GM21619 (cell line): ENCODE measurements around the gene PCSK9.

Experiments
- ATAC-seq: cut with Tn5 transposase; IDR thresholded peaks from one replicate; pipeline ENCODE4 v1.9.1; 2021; ENCODE audit not compliant: unreplicated experiment

PCSK9 gene

DNA sequence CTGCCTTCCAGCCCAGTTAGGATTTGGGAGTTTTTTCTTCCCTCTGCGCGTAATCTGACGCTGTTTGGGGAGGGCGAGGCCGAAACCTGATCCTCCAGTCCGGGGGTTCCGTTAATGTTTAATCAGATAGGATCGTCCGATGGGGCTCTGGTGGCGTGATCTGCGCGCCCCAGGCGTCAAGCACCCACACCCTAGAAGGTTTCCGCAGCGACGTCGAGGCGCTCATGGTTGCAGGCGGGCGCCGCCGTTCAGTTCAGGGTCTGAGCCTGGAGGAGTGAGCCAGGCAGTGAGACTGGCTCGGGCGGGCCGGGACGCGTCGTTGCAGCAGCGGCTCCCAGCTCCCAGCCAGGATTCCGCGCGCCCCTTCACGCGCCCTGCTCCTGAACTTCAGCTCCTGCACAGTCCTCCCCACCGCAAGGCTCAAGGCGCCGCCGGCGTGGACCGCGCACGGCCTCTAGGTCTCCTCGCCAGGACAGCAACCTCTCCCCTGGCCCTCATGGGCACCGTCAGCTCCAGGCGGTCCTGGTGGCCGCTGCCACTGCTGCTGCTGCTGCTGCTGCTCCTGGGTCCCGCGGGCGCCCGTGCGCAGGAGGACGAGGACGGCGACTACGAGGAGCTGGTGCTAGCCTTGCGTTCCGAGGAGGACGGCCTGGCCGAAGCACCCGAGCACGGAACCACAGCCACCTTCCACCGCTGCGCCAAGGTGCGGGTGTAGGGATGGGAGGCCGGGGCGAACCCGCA is at the start of gene PCSK9:
Gene PCSK9, plus strand, starts transcription at position 207 of the 741 bp plus-strand sequence. Its CDS starts 290 bp downstream, at position 497.
- ATAC-seq: no peak

DNA sequence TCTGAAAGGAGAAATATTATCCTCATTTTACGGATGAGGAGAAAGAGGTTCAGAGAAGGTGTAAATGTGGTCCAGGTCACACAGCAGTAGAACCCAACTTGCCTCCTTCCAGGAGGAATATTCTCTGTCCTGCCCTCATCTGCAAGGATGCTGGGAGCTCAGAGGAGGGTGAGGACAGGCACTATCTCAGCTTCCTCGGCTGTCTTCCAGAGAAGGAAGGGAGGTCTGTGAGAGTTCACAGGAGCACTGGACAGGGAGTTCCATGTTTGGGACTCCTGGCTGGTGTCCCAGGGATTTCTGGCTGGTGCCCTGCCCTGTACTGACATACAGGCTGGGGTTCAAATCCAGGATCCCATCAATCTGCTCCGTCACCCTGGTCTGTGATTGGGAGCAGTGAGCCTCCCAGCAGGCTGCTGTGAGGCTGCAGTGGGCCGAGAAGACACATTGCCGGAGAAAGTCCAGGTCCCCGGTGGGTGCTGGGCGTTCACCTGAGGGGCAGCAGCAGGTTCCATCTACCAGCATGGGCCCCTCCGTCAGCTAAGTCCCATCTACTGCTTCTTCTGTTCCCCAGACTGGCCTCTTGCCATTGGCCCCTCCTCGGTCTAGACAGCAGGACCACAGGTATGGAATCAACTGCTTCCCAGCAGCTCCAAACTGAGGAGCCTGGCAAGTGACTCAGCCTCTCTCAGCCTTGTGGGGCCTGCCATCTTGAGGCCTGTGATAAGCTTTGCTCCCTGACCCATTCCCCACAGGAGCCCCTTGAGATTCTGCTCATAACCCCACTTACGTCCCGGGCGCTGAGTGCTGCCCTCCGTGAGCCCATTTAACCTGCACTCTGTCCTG is 49.2 kb upstream of the PCSK9 start:
- ATAC-seq: no peak

DNA sequence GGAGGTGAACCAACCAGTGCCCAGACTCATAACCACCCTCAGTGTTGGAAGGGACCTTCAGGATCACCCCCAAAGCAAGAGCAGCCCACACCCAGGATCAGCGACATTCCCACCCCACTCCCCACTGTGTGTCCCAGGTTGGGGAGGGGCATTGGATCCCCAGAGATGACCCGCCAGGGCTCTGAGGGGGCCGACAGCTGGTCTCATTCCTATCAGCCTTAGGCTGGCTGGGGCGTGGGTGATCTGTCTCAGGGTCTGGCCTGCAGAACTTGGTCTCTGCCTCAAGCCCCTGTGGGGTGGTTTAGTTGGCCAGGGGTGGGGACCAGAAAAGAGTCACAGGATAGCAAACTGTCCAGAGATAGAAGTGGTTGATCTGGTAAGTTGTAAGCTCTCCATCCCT is 48.4 kb upstream of the PCSK9 start:
- no peak for ATAC-seq

DNA sequence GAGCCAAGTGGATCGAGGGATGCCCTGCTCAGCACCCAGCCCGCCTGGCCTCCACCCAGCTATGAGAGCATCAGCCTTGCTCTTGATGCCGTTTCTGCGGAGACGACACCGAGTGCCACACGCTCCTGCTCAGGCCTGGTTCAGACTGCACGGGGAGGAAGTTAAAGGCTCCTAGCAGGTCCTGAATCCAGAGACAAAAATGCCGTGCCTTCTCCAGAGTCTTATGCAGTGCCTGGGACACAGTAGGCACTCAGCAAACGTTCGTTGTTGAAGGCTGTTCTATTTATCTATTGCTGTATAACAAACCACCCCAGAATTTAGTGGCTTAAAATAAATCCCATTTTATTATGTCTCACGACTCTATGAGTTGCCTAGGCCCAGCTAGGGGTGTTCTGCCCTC is 47.4 kb upstream of the PCSK9 start:
- ATAC-seq: no peak

DNA sequence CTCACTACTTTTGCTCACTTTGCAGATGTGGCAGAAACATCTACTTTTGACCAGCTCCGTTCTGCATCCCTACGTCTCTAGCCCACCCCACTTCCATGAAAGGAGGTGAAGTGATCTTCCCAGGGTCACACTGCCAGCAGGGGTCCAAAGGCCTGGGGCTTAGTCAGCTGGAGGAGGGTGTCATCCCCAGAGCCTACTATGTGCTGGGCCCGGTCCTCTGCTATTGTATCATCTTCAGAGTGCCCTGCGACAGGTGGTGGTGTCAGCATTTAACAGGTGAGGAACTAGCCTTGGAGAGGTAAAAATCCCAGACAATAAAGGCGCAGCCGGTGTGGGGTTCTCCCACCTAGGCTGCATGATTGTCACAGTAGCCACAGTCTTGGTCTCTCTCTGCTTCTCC is 46.2 kb upstream of the PCSK9 start:
- ATAC-seq: no peak

DNA sequence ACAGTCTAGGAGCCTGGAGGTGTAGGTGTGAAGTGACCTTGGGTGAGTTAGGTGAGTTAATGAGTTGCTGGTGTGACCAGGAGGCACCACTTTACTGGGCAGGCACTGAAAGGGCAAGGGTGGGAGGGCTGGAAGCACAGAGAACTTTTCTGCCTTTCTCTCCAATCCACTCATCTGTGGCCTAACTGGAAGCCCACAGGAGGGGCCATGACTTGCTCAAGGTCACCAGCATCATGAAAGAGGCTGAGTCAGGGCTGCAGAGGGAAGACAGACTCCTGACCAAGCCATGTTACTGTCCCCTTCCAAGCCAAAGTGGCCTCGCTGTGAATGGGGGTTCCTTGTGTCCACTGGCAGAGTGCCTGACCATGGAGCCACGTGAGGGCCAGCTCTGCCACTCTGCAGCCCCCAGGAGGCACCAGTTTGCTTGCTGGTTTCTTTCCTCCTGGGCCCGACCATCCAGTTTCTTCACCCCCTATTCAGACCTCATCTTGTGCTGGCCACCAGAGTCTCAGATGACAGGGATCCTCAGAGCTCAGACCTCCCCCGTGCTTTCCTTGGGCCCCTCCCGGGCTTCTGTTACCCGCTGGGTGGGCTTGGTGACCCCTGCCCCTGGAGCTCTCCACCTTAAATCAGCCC is 44.9 kb upstream of the PCSK9 start:
- ATAC-seq: no peak

DNA sequence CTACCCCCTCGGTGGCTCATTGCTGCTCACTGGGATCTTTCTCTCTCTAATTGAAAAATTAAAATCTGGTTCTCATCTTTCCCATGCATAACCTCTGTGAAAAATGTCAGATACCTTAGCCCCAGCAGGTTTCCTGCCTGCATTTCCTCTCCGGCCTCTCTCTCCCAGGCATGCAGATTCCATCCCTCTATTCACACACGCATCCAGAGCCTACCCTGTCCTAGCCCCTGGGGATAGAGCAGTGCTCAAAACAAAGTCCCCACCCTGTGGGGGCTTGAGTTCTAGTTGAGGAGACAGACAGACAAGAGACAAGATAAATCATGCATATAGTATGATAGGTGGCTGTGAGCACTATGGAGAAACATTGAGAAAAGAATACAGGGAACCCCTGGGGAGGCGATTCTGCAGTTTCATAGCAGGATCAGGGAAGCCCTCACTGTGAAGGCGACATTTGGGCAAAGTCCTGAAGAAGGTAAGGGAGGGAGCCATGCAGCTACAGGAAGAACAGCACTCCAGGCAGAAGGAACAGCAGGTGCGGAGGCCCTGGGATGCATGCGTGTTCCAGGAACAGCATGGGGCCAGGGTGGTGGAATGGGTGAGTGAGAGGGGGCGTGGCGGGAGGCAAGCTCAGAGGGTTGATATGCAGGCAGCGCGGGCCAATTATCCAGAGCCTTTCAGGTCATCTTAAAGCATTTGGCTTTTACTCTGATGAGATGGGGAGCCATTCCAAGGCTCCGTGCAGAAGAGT is 44.2 kb upstream of the PCSK9 start:
- no peak for ATAC-seq

DNA sequence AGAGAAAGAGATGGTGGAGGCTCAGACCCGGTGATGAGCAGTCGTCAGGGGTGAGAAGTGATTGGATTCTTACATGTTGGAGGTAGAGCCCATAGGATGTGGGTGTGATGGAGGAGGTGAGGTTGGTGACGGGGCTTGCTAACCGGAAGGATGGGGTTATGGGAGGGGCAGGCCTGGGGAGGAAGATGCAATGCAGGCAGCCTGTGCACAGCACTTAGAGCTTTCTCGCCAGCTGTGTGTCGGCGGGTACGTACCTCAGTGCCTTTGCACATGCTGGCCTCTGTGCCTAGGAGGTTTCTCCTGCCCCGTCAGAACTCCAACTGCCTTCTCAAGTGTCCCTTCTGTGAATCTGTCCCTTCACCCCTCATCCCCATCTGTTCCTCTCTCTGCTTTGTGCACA is 43.5 kb upstream of the PCSK9 start:
- ATAC-seq: no peak

DNA sequence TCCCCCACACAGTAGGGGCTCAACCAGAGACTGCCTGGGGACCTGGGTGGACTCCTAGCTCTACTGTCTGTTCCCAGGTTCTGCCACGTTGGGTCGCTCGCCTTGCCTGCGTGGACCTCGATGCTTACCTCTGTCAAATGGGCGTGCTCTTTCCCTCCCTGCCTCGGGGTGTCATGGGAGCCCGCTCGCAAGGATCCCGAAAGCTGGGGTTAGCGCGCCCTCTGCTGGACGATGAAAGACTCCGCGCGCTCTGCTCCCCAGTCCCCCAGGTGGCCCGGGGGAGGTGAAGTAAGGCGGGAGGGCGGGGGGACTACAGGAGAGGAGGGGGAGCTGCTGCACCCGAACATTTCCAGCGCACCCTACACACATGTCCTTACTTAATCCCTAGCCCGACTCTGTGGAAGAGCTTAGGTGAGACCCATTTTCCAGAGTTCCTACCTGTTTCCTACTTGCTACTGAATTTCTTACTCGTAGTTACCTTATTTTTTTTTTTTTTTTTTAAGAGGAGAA is 42.9 kb upstream of the PCSK9 start:
- ATAC-seq: no peak

DNA sequence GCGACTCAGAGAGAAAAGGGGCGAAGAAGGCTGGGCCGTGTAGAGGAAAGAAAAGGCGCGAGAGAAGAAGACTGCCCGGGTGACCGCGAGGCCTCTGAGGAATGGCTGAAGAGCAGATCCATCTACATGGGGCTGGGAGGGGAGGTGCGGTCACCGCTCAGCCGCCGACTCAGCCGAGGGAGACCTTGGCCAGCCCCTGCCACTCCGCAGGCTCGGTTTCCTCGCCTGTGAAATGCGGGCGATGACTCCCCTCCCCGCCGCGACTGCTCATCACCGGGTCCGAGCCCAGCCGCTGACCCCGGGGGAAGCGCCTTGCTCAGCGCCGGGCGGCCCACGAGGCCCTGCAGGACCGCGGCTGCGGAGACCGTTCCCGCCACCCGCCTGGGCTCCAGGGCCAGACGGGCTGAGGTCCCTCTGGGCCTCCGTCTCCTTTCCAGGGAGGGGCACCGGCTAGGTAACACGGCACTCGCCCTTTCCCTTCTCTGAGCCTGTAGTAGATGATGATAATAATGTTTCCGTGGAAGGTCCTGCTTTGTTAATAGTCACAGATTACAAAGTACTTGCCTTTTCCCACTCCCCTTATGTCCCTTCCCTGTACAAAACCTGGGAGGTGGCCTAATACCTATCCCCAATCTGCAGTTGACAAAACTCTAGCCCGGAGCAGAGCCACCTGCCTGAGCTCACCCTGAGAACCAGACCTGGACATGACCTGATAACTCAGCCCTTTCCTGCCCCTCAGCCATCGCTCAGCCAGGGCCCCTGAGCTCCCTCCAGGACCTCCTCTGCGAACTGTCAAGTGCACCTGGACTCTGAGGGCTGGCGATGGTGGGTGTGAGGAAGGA is 42.3 kb upstream of the PCSK9 start:
- no peak for ATAC-seq

DNA sequence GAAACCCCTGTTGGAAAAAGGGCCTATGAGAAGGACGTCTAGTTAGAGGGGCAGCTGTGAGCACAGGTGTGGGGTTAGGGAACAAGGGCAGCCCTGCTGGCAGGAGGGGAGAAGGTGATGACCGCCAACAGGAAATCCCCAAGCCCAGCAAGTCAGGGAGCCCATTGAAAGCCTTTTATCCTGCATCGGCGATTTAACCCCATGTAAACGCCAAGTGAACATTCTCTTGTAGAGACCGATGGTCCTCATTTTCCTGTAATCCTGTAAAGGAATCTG is 41.7 kb upstream of the PCSK9 start:
- no peak for ATAC-seq

DNA sequence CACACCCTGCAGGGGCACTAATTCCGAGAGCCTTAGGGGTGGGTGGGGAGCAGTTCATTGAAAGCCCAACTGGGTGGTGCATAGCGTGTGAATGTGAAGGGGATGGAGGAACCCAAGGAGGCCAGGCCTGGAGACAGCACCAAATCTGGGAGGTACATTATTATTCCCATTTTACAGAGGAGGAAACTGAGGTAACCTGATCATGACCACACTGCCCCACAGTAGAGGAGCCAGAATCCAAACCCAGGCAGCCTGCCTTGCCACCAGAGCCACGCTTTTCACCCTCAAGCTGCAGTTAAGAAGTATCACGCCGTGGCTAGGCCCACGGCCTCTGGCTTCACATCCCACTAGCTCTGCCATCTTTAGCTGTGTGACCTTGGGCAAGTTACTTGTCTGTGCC is 41.2 kb upstream of the PCSK9 start:
- no peak for ATAC-seq

DNA sequence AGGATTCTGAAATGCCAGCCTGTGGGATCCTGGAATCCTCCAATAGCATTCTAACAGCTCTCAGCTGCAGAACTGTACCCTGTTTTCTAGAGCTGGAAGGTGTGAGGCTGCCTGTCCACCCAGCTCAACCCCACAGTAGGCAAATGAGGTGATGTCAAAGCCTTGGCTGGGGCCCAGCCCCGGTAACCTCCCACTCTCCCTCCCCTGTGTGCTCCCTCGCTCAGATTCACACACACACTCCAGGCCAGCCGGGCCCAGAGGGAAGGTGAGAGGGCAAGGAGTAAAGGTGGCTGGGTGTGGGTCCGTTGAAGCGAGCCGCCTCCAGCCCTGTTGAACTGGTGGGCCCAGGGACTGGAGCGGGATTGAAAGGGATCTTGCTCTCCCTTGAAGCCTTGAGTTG is 40.7 kb upstream of the PCSK9 start, which contains the start of gene BSND:
Gene BSND, plus strand, starts transcription at position 257 of the 400 bp plus-strand sequence. CDS start 254 bp downstream, outside the sequence.
- ATAC-seq: no peak

DNA sequence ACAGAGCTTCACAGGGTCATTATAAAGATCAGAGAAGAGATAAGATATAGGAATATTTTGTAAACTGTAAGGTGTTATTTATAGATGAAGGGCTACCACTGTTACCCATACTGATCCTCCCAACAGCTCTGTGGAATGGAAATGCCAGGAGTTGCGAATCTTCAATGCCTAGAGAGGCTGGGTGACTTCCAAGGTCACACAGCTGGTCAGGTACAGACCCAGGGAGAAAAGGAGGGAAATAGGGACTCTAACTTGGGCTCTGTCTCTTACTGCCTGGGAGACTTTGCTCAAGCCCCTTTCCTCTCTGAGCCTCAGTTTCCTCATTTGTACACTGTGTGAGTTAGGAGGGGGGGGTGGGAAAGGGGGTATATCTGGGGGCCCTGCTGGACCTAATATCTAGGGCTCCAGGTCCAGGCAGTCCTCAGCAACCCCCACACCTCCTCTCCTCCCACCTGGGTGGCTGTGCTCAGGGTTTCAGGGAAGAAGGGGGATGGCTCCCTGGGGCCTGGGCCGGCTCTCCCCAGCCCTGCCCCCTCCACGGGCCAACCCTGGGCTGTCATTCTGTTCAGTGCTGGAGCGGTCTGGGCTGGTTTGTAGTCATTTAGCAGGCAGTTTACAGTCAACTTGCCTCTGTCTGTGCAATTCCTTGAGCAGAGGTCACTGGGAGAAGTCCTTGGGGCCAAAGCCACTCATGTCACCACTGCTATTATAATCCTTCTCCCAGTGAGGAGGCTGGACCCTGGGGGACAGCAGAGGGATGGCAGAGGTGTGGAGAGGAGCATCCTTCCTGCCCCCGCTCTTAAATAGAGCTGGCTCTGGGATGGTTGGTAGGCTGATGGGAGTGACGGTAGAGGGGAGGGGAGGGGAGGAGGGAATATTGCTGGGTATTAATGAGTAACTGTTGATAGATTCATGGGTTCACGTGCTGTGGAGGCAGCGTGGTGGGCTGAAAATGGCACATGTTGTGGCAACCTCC is 39.0 kb upstream of the PCSK9 start:
- no peak for ATAC-seq

DNA sequence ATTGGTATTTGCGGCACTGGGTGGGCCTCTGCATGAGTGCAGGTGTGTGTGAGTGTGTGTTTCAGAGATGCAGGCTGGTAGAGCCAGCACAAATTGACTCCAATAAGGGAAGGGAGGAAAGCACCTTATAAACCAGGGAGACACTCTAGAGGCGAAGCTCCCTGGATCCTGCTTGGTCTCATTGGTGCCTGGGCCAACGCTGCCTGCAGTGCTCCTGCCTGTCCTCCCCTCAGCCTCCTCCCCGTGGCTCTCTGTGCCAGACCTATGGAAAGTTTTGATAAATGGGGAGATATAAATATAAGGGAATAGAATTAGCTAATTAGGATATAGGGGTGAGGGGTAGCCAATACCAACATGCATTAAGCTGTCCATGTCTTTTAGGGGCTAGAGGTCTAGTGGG is 38.0 kb upstream of the PCSK9 start:
- ATAC-seq: no peak

DNA sequence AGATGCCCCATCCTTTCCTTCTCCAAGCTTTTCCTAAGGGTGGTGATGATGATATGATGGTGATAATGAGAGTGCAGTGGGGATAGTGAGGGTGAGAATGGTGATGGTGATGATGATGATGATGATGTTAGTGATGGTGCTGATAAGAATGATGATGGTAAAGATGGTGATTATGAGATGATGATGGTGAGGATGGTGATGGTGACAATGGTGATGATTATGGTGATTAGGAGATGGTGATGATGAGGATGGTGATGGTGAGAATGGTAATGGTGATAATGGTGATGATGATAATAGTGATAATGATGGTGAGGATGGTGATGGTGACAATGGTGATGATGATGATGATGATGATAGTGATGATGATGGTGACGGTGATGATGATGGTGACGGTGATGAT is 36.7 kb upstream of the PCSK9 start:
- ATAC-seq: no peak

DNA sequence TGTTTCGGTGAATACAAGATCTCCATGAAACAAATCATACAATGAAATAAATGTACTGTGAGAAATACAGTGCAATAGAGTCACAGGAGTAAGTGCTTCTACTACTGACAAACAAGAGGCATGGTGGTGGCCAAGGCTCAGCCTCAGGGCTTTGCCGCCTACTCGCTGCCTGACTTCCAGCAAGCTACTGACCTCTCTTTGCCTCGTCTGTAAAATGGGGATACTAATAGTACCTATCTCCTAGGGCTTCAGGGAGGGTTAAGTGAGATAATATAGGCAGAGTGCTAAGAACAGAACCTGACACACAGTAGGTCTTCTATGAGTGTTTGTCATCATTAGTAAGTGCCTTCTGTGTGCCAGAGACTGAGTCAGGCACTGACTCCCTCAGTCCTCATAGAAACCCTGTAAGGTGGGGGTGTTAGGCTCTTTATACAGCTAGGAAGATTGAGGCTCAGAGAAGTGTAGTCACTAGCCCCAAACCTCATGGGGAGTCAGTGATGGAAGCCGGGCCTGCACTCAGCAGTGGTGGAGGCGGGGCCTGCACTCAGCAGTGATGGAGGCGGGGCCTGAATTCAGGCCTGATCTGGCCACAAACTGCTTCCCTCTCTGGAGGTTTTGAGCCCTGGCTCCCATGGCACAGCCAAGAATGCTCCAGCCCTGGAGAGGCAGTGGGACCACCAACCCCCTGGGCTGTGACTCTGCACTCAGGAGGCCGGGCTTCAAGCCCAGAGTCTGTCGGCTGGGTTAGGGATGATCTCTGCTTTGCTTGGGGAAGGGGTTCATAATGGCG is 33.8 kb upstream of the PCSK9 start:
- ATAC-seq: no peak

DNA sequence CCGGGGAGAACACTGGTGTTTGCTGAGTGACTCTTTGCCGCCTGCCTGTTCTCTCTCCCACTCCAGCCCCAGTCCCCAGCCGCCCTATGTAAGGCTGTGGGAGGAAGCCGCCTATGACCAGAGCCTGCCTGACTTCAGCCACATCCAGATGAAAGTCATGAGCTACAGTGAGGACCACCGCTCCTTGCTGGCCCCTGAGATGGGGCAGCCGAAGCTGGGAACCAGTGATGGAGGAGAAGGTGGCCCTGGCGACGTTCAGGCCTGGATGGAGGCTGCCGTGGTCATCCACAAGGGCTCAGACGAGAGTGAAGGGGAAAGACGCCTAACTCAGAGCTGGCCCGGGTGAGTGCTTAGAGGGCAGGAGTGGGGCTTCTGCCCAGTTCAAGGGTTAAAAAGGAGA is 32.4 kb upstream of the PCSK9 start:
- no peak for ATAC-seq
